T-helper 2 cell treated with Interferon-gamma antibody and Interleukin-4, amounts not matched to agents 100 ng/mL and 5 ng/mL, for 36 hours (primary cell): ENCODE measurements around the gene LMBR1. TPM values are rescaled to one million over a fixed set of nuclear protein-coding genes. Genes with fewer than 3 reads are reported as not detected.
"Not testable (repeated sequence)": the region's sequence is repeated elsewhere in the genome, so short reads cannot be mapped to it uniquely, and the experiment has no call there.

Experiments used
- intact Hi-C: fragments of 100-400 bp; cut with micrococcal nuclease; formaldehyde crosslinking; loops from one replicate; pipeline ENCODE4 v1.15.1; 2023
- total RNA-seq: library from RNA; stranded (reverse); gene quantifications from 2 replicates; pipeline ENCODE4 v1.2.3, GENCODE V29; 2022

The LMBR1 gene
- total RNA-seq, 1 donor from 2014 or later = 52.7 TPM

DNA sequence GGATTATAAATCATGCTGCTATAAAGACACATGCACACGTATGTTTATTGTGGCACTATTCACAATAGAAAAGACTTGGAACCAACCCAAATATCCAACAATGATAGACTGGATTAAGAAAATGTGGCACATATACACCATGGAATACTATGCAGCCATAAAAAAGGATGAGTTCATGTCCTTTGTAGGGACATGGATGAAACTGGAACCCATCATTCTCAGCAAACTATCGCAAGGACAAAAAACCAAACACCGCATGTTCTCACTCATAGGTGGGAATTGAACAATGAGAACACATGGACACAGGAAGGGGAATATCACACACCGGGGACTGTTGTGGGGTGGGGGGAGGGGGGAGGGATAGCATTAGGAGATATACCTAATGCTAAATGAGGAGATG lies 89.3 kb downstream of the LMBR1 start:
- intact Hi-C loops = not testable (repeated sequence)

DNA sequence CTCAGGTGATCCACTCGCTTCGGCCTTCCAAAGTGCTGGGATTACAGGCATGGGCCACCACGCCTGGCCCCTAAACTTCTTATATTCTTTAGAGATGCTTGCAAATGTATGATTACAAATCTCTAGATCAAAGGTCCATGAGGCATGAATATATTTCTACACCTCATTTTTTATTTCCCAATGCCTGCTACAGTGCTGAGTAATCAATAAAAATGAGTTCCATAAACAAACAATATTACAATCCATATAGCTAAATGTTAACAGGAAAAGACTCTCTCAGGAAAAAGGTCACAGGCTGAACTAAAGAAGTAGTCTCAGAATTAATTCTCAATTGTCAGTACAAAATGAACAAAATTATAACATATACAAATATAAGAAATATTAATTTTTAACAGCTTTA lies 90.8 kb downstream of the LMBR1 start:
- intact Hi-C loops = no loop called here

- intact Hi-C loops = no loop called here
Measured at GRCh38 chr7:156795415-156795814, 97.6 kb downstream of the LMBR1 start.

- intact Hi-C loops = no loop called here
Measured at GRCh38 chr7:156793334-156793733, 99.6 kb downstream of the LMBR1 start.

DNA sequence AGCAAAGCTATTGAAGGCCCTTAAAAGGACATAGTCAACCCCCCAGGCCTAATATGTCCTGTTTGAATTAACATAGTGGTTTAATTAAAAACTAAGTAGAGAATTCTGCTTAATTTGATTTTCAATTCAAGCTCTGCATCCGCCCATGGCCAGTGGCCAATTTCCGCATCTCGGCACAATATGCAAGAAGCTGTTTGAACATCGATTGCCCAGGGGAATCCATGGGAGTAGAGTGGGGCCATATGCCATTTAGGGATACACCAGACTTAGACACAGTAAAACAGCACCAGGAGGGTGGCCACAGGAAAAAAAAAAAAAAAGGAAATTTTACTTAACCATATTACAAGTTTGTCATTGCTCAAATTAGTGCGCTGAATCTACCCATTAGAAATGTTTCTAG lies 100.4 kb downstream of the LMBR1 start:
- intact Hi-C loops = no loop called here

DNA sequence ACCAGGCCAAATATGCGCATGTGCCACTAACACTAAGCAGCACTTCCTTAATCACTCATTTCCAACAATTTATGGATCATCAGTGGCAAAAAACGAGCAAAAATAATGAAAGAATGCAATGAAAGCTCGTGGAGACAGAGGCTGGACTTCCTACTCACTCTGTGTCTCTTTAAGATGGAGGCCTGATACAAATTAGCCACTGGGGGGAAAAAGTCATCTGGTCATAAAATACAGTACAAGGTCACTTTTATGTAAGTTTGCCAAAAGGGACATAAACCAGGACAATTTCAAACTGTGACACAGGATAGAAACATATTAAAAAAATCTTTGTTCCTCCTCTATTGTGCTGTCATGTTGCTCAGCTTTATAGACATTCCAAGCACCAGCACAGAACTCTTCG lies 101.7 kb downstream of the LMBR1 start:
- intact Hi-C loops = no loop called here

DNA sequence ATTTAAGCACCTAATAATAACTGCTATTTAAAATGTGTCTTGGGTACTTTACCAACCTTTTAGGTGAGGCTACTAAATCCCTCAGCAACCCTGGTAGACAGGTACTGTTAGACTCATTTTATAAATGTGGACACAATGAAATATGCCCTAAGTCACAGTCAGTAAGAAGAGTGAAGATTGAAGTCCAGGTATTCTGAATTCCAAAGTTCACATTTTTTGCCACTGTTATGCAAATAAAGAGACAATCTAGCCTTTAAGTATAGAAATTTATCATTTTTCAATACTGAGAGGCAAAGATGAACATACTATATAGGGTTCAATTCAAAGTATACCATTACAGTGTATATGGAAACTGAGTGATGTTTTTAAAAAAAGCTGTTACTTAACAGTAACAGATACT lies 102.7 kb downstream of the LMBR1 start:
- intact Hi-C loops = no loop called here

DNA sequence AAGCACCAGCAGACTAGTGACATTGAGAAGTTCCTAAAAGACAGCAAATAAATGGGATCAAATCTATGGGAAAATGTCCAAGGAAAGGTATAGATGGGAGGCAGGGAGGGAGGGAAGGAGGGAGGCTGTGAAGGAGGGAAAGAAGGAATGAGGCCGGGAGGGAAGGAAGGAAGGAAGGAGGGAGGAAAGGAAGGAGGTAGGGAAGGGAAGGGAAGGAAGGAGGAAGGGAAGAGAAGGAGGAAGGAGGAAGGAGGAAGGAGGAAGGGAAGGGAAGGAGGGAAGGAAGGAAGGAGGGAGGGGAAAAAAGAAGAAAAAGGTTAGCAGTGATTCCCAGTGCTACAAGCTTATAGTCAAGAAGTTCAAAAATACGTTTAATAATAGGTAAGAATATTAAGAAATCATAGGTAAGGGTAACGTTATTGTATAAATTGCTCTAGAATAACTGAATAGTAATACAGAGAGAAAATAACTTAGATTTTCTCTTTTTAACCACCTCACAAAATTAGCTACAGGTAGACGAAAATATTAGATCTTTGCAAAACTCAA lies 106.9 kb downstream of the LMBR1 start:
- intact Hi-C loops = no loop called here

DNA sequence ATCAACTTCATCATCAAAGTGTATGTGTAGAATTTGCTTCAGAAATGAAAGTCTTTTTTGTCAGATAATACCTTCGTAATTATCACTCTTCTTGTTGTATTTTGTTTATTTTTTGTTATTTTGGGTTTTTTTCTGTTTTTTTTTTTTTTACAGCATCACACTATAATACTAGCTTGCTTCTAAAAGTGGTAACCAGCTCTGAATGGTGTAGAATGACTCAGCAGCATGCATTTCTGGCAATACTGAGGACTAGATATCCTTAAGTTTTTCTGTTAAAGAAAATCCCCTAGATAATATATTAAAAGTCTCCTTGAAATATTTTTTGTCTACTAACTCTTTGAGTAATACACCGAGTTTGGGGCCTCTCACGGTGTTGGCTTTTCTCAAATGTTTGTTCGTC lies 109.1 kb downstream of the LMBR1 start:
- intact Hi-C loops = no loop called here

GRCh38 chr7:156781972-156782371 lies 111.0 kb downstream of the LMBR1 start:
- intact Hi-C loops = no loop called here

DNA sequence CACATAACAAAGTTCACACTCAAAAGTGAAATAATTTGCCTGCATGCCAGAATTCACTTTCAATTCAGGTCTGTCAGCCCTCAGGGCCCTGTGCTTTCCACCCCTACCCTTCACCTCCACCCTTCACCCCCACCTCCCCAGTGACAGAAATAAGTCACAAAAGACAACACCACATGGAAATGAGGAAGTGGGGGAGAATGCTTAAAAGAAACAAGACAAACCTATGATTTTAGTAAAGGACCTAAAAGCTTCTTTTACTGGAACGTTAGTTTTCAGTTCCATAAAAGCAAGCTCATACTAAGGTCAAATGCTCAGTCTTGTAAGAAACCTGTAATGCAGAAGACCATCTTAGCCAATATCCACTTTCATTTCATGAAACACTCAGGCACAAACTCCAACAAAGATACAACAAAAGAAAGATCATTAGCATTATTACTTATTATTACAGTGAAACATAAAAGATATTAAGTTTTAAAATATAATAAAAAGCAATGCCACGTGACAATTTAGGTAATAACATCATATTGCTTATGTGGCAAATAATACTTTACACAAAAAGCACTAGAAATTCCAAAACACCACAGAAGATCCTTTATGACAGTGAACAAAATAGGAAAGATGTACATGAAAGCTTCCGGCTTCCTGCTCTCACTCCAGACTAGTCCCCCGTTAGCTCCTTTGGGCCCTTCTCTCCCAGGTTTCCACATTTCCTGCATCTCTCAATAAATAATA lies 112.1 kb downstream of the LMBR1 start:
- intact Hi-C loops = no loop called here

DNA sequence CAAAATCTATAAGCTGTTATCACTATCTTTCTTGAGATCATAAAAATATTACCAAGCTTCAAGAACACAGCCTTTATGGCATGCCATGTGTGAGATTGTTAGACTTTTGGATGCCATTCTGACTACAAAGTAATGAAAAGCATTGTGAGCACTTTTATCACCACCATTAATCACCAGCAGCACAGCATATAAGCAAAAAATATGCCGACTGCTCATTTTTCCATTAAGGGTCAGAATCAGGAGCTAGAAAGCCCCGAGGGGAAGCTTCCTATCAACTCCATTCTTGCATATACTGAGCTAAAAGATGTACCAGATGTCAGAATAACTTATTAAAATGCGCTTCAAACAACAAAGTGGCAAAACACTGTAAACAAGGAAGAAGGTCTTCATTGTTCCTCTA lies 114.3 kb downstream of the LMBR1 start:
- intact Hi-C loops = loop anchor here (5.0 to 10.0 kb wide), 2 partner anchors 114 to 134 kb away; partner anchors contain the start of genes LMBR1 and RNF32

DNA sequence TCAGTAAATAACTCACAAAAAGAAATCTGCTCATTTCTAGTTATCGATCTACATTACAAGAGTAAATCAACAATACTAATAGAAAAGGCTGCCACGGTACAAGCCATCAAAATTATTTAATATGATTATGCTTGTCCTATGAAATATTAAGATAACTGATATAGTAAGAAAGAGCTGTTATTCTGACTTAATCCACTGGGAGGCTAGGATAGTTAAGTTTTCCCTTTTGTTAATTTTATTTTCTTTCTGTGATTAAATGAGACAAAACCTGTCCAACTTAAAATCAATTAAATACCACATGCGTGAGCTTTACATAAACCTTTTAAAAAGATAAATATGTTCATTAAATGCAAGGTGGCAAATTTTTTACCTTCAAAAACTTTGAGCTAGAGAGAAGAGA lies 114.8 kb downstream of the LMBR1 start:
- intact Hi-C loops = loop anchor here (5.0 to 10.0 kb wide), 2 partner anchors 114 to 133 kb away; partner anchors contain the start of genes LMBR1 and RNF32

DNA sequence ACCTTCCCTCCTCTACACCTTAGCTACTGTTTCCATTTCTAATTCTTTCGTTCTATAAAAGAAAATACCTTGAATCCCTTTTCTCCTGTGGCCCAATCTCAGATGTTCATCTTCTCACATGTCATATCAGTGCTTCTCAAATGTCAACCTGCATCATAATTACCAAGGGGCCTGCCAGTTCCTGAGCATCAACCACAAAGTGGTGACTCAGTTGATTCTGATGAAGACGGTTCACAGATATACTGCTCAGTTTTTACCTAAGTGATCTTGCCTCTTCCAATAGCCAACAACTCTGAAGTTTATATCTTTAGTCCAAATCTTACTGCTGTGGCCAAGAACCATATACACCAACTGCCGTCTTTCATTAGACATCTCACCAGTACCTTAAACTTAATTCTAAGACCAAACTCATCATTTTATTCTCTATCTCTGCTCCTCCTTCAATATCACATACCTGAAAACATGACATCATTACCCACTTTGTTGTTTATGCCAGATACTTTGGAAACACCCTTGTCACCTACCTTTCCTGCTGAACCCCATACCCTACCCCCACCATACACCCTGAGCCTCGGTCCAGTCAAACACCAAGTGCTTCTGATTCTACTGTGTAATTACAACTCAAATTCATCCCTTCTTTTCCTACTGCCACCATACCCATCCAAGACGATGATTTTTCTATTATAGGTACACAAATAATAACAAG lies 115.5 kb downstream of the LMBR1 start:
- intact Hi-C loops = loop anchor here (1.0 to 10.0 kb wide), 3 partner anchors 26 to 133 kb away; partner anchors contain the start of genes LMBR1 and RNF32

- intact Hi-C loops = loop anchor here (5.0 to 10.0 kb wide), 2 partner anchors 116 to 132 kb away; partner anchors contain the start of genes LMBR1 and RNF32
Measured at GRCh38 chr7:156776527-156776926, 116.5 kb downstream of the LMBR1 start.

- intact Hi-C loops = loop anchor here (10.0 kb wide), 1 partner anchor 129 kb away; the partner anchor contains the start of gene RNF32
Measured at GRCh38 chr7:156773966-156774365, 119.0 kb downstream of the LMBR1 start.

GRCh38 chr7:156772725-156773124 lies 120.3 kb downstream of the LMBR1 start:
- intact Hi-C loops = loop anchor here (10.0 kb wide), 1 partner anchor 128 kb away; the partner anchor contains the start of gene RNF32

- intact Hi-C loops = no loop called here
Measured at GRCh38 chr7:156768698-156769472, 124.1 kb downstream of the LMBR1 start.

- intact Hi-C loops = no loop called here
Measured at GRCh38 chr7:156766666-156767065, 126.3 kb downstream of the LMBR1 start.

DNA sequence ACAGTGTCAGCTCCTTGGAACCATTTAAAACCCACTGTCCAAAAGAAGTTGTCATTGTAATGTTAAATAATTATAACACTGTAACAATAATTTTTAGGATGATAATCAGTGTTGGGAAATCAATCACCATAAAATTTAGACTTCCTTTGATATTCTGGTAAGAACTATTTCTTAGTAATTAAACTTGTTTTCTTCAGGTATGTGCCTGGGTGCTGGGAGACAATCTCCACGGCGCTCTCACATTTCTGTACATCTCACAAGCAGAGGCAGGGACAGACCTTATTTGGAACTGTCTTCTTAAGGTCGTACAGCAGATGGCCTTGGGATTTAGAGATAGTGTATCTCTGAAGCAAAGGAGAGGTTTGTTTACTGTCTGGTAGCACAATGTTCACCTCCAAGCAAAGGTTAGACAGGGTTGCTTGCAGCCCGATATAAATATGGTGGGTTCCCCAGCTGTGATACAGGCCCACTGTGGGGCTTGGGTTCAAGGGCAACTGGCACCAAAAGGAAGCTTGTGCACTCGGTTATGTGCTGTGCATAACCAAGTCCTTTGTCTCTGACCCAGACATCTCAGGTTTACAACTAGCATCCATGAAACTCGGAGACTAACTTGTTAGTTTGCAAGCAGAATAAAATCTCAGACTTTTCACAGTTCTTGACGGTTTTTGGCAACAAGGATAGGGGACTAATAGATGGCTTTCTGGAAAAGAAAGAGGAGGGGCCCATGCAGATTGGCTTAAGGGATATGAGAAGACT lies 126.9 kb downstream of the LMBR1 start:
- intact Hi-C loops = no loop called here

DNA sequence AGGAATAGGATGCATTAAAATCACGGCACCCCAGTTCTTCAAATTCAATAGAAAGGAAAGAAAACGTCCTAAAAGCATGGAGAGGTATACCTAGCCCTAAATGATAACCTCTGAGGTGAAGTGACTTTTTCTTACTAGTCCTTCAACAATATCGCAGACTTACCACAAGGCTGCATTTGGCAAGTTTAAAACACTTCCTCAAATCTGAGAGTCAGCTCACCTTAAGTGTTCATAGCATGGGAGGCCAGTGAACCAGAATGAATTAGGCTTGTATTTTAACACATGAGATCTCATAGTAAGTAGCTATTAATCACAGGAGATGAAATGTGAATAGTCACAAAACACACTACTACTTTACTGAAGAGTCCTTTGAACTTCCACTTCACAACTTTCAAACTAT lies 128.2 kb downstream of the LMBR1 start:
- intact Hi-C loops = no loop called here
